ENCODE measurements around the gene YIPF2.
A peak's percentile ranks its signal among the peaks of the same experiment; 100 is the strongest.
"Not testable (repeated sequence)": the region's sequence is repeated elsewhere in the genome, so short reads cannot be mapped to it uniquely, and the experiment has no call there.

The YIPF2 gene

GRCh38 chr19:10928563-10929401 lies at the start of gene YIPF2, which contains the start of gene TIMM29:
TSS of gene YIPF2 (minus strand) at chr19:10928639. CDS start at chr19:10928410, 229 bp downstream.
TSS of gene TIMM29 (plus strand) at chr19:10928811. CDS start at chr19:10928823, 12 bp downstream.
- peak; percentile 97 for DNase-seq (ENCODE audit: low spot score)

- DNase-seq (ENCODE audit: low spot score) = no peak
These were observed 49.3 kb upstream of the YIPF2 start for GRCh38 chr19:10977742-10978092.

GRCh38 chr19:10976131-10976892 lies 47.9 kb upstream of the YIPF2 start:
- DNase-seq (ENCODE audit: low spot score) = no peak

GRCh38 chr19:10975374-10976130 lies 47.1 kb upstream of the YIPF2 start:
- no peak for DNase-seq (ENCODE audit: low spot score)

- no peak for DNase-seq (ENCODE audit: low spot score)
These were observed 42.8 kb upstream of the YIPF2 start for GRCh38 chr19:10971107-10971726.

- peak; percentile 86 for DNase-seq (ENCODE audit: low spot score)
These were observed 40.2 kb upstream of the YIPF2 start for GRCh38 chr19:10968527-10969135.

GRCh38 chr19:10966809-10967208 lies 38.4 kb upstream of the YIPF2 start:
- no peak for DNase-seq (ENCODE audit: low spot score)

- DNase-seq (ENCODE audit: low spot score) = no peak
These were observed 37.0 kb upstream of the YIPF2 start for GRCh38 chr19:10965398-10965797.

GRCh38 chr19:10964903-10965302 lies 36.5 kb upstream of the YIPF2 start:
- DNase-seq (ENCODE audit: low spot score) = no peak

GRCh38 chr19:10963865-10964264 lies 35.4 kb upstream of the YIPF2 start:
- DNase-seq (ENCODE audit: low spot score) = no peak

- no peak for DNase-seq (ENCODE audit: low spot score)
These were observed 34.4 kb upstream of the YIPF2 start for GRCh38 chr19:10962863-10963262.

- DNase-seq (ENCODE audit: low spot score) = peak; percentile 57
These were observed 32.8 kb upstream of the YIPF2 start for GRCh38 chr19:10961073-10961860.

GRCh38 chr19:10960314-10961072 lies 32.1 kb upstream of the YIPF2 start, which contains the start of gene SMARCA4:
TSS of gene SMARCA4 (plus strand) at chr19:10961030. CDS start at chr19:10984152, 23,122 bp downstream.
- DNase-seq (ENCODE audit: low spot score) = peak; percentile 97

GRCh38 chr19:10959277-10959968 lies 31.0 kb upstream of the YIPF2 start:
- not testable (repeated sequence) for DNase-seq (ENCODE audit: low spot score)

GRCh38 chr19:10952809-10953208 lies 24.4 kb upstream of the YIPF2 start:
- DNase-seq (ENCODE audit: low spot score) = no peak

- DNase-seq (ENCODE audit: low spot score) = no peak
These were observed 18.7 kb upstream of the YIPF2 start for GRCh38 chr19:10946958-10947657.

GRCh38 chr19:10945264-10945663 lies 16.8 kb upstream of the YIPF2 start:
- DNase-seq (ENCODE audit: low spot score) = no peak

GRCh38 chr19:10943412-10943811 lies 15.0 kb upstream of the YIPF2 start:
- not testable (repeated sequence) for DNase-seq (ENCODE audit: low spot score)

All from NAMALWA (cell line).